Activated CD4-positive, alpha-beta T cell treated with anti-CD3 and anti-CD28 coated beads, Interleukin-2, Interleukin-4, amounts not matched to agents 100 ng/mL and 50 ng/mL, durations not matched to agents 16 hours and 8 hours (primary cell): ENCODE results near the gene ANKS3.

Experiments
- DNase-seq: peaks from one replicate; pipeline ENCODE4 v3.0.0-alpha.2; 2020; ENCODE audit warnings: low spot score

Gene ANKS3

GRCh38 chr16:4646773-4647643, 87.1 kb downstream of the ANKS3 start:
- no peak for DNase-seq
